C4-2B (cell line): ENCODE data around the gene NFIB.

Experiments used
- CTCF ChIP-seq: fragments of 450-650 bp; conservative IDR thresholded peaks from 2 replicates; pipeline ENCODE4 v1.5.1; 2017; ENCODE audit warnings: mild to moderate bottlenecking
- ZFX ChIP-seq: fragments of 450-650 bp; IDR thresholded peaks from 2 replicates; pipeline ENCODE4 v1.6.1; 2017

GRCh38 chr9:14316602-14317300, 2.8 kb upstream of the NFIB start:
- TF ChIP-seq CTCF, result no peak
- TF ChIP-seq ZFX, result no peak
